ENCODE data around the gene PRRC2C.

Gene PRRC2C

GRCh38 chr1:171500304-171500703, 15.0 kb downstream of the PRRC2C start:
- no peak for DNase-seq (ENCODE audit: extremely low read depth, insufficient read length)
- TF ChIP-seq CTCF (IDR thresholded peaks at IDR 0.05; ENCODE audit: insufficient read depth, low read length, poor library complexity, severe bottlenecking), result no peak
- Histone ChIP-seq H3K4me3 (replicated peaks; ENCODE audit: low read depth, low read length) (no peak overlapping the region), H3K36me3 (ENCODE audit: control insufficient read depth, insufficient read depth, low read length) (no peaks in the 10 kb centered on the region; the same call in none of the 2 replicates), H3K27me3 (replicated peaks; ENCODE audit: control insufficient read depth, insufficient read depth, low read length) (no peaks in the 10 kb centered on the region)

- DNase-seq (ENCODE audit: extremely low read depth, insufficient read length), result no peak
- no peak for TF ChIP-seq CTCF (IDR thresholded peaks at IDR 0.05; ENCODE audit: insufficient read depth, low read length, poor library complexity, severe bottlenecking)
- Histone ChIP-seq H3K4me3 (replicated peaks; ENCODE audit: low read depth, low read length) (no peak overlapping the region), H3K36me3 (ENCODE audit: control insufficient read depth, insufficient read depth, low read length) (no peaks in the 10 kb centered on the region; the same call in 1 of the 2 replicates), H3K27me3 (replicated peaks; ENCODE audit: control insufficient read depth, insufficient read depth, low read length) (no peaks in the 10 kb centered on the region)
Observed at GRCh38 chr1:171500803-171501202, 15.5 kb downstream of the PRRC2C start.

- Histone ChIP-seq H3K36me3 (ENCODE audit: control insufficient read depth, insufficient read depth, low read length) (no peaks in the 10 kb centered on the region; the same call in 1 of the 2 replicates), H3K27me3 (replicated peaks; ENCODE audit: control insufficient read depth, insufficient read depth, low read length) (no peaks in the 10 kb centered on the region), H3K4me3 (replicated peaks; ENCODE audit: low read depth, low read length) (no peak overlapping the region)
- DNase-seq (ENCODE audit: extremely low read depth, insufficient read length), result no peak
- no peak for TF ChIP-seq CTCF (IDR thresholded peaks at IDR 0.05; ENCODE audit: insufficient read depth, low read length, poor library complexity, severe bottlenecking)
Observed at GRCh38 chr1:171501305-171502024, 16.1 kb downstream of the PRRC2C start.

- no peak overlapping the region for H3K4me3 ChIP-seq (replicated peaks; ENCODE audit: low read depth, low read length)
- H3K27me3 ChIP-seq (replicated peaks; ENCODE audit: control insufficient read depth, insufficient read depth, low read length), result no peaks in the 10 kb centered on the region
- TF ChIP-seq CTCF (IDR thresholded peaks at IDR 0.05; ENCODE audit: insufficient read depth, low read length, poor library complexity, severe bottlenecking), result no peak
- DNase-seq (ENCODE audit: extremely low read depth, insufficient read length), result no peak
- H3K36me3 ChIP-seq (ENCODE audit: control insufficient read depth, insufficient read depth, low read length), result no peaks in the 10 kb centered on the region
Observed at GRCh38 chr1:171506525-171507304, 21.4 kb downstream of the PRRC2C start.

GRCh38 chr1:171507435-171507834, 22.1 kb downstream of the PRRC2C start:
- no peaks in the 10 kb centered on the region for H3K27me3 ChIP-seq (replicated peaks; ENCODE audit: control insufficient read depth, insufficient read depth, low read length)
- no peaks in the 10 kb centered on the region for H3K36me3 ChIP-seq (ENCODE audit: control insufficient read depth, insufficient read depth, low read length)
- no peak for TF ChIP-seq CTCF (IDR thresholded peaks at IDR 0.05; ENCODE audit: insufficient read depth, low read length, poor library complexity, severe bottlenecking)
- no peak for DNase-seq (ENCODE audit: extremely low read depth, insufficient read length)
- no peak overlapping the region for H3K4me3 ChIP-seq (replicated peaks; ENCODE audit: low read depth, low read length)

Measured in GM06990 (cell line).